Measurements from ENCODE around the gene FOXF1.

DNA sequence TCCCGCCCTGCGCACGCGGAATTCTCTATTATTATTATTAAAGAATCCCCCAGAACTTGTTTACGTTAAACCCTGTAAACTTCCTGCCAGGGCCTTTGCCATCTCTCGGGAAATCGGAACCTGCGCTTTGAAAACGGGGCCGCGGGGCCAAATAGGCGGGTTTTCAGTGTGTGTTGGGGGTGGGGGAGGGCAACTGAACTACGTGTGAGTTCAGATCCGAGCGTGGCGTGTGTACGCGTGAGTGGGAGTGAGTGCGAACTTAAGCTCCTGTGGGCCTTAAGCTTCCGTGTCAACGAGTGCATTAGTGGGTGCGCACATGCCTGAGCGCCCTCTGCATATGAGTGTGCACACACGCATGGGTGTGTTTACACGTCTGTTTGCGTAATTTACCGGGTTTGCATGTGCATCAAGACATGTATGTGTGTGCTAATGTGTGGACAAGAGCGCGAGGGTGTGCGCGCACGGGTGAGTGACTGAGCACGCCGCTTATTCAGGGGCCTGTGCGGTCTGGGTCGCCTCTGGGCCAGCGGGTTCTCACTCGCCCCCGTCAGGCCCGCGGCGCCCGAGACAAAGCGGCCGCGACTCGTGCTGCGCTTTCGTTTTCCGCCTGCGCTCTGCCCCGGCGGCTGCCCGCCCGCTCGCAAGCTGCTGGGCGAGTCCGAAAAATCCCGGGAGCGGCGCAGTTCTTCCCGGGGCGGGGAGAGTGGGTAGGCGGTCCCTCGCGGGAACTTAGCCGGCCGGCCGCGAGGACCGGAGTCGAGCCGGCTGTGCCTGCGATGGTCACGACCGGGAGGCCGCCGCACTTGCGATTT, 1.2 kb upstream of the FOXF1 start:
- TF ChIP-seq CTCF (IDR thresholded peaks at IDR 0.05) (no peak), EP300 (IDR thresholded peaks at IDR 0.05) (no peak), POLR2AphosphoS5 (IDR thresholded peaks at IDR 0.05) (peak; percentile 18 to 50 (median 44)), POLR2A (IDR thresholded peaks at IDR 0.05) (no peak)
